Neural cell (in vitro differentiated cells): Measurements from ENCODE around the gene RELCH. TPM values are rescaled to one million over a fixed set of nuclear protein-coding genes. Genes with fewer than 3 reads are reported as not detected.

Source experiments
- H2AFZ ChIP-seq: fragments of 200-600, 300-800 bp; sonication (generic), shearing (Covaris generic); 2 replicates; pipeline ENCODE4 v1.6.0; 2014; ENCODE audit warnings: low read depth, mild to moderate bottlenecking, antibody characterized with exemption, low read length, moderate library complexity
- H3F3A ChIP-seq: fragments of 200-600 bp; shearing (Covaris generic); 2 replicates; pipeline ENCODE4 v1.6.1; 2016; ENCODE audit warnings: mild to moderate bottlenecking, moderate library complexity, mixed read lengths, antibody characterized with exemption, low read length; ENCODE audit not compliant: insufficient read depth, poor library complexity, severe bottlenecking
- H3K27ac ChIP-seq: fragments of 200-600, 300-800 bp; sonication (generic), shearing (Covaris generic); 2 replicates; pipeline ENCODE4 v1.5.1; 2014; ENCODE audit warnings: mild to moderate bottlenecking, low read length, moderate library complexity
- H3K27me3 ChIP-seq: fragments of 300-800, 200-600 bp; sonication (generic), shearing (Covaris generic); 2 replicates; pipeline ENCODE4 v1.6.0; 2014; ENCODE audit warnings: mild to moderate bottlenecking, low read depth, low read length, moderate library complexity; ENCODE audit not compliant: insufficient read depth
- H3K36me3 ChIP-seq: fragments of 300-800, 200-600 bp; sonication (generic), shearing (Covaris generic); 2 replicates; pipeline ENCODE4 v1.5.1; 2014; ENCODE audit warnings: mild to moderate bottlenecking, antibody characterized with exemption, low read length, moderate library complexity; ENCODE audit not compliant: insufficient read depth
- H3K4me2 ChIP-seq: fragments of 300-800, 200-600 bp; sonication (generic), shearing (Covaris generic); 2 replicates; pipeline ENCODE4 v1.6.0; 2014; ENCODE audit warnings: mild to moderate bottlenecking, low read length
- H3K4me3 ChIP-seq: fragments of 300-800, 200-600 bp; sonication (generic), shearing (Covaris generic); 2 replicates; pipeline ENCODE4 v1.5.1; 2014; ENCODE audit warnings: mild to moderate bottlenecking, low read length, moderate library complexity
- H3K79me2 ChIP-seq: fragments of 200-600 bp; shearing (Covaris generic); replicated peaks from 2 replicates; pipeline ENCODE4 v1.6.0; 2014; ENCODE audit warnings: mild to moderate bottlenecking, low read length, moderate library complexity; ENCODE audit not compliant: insufficient read depth
- H3K9ac ChIP-seq: fragments of 300-800, 200-600 bp; sonication (generic), shearing (Covaris generic); 2 replicates; pipeline ENCODE4 v1.6.1; 2016; ENCODE audit warnings: mild to moderate bottlenecking, low read length, mixed read lengths
- H3K9me2 ChIP-seq: fragments of 200-600 bp; shearing (Covaris generic); 2 replicates; pipeline ENCODE4 v1.6.1; 2016; ENCODE audit warnings: mild to moderate bottlenecking, low read length, mixed read lengths; ENCODE audit not compliant: insufficient read depth
- H3K9me3 ChIP-seq: fragments of 200-600, 300-800 bp; sonication (generic), shearing (Covaris generic); 2 replicates; pipeline ENCODE4 v1.6.1; 2016; ENCODE audit warnings: mild to moderate bottlenecking, mixed run types, low read length, moderate library complexity, mixed read lengths
- H4K20me1 ChIP-seq: fragments of 200-600 bp; shearing (Covaris generic); 2 replicates; pipeline ENCODE4 v1.6.1; 2016; ENCODE audit warnings: mild to moderate bottlenecking, mixed run types; ENCODE audit not compliant: insufficient read depth
- EP300 ChIP-seq: fragments of 450-650 bp; conservative IDR thresholded peaks from 2 replicates; pipeline ENCODE4 v1.6.1; 2014; ENCODE audit warnings: antibody characterized with exemption, mild to moderate bottlenecking, moderate library complexity; ENCODE audit not compliant: poor library complexity, severe bottlenecking
- EZH2 ChIP-seq: fragments of 200-600, 300-800 bp; shearing (Covaris generic), sonication (generic); IDR thresholded peaks from 2 replicates; pipeline ENCODE4 v1.6.1; 2014; ENCODE audit warnings: antibody characterized with exemption, low read length, borderline replicate concordance, mild to moderate bottlenecking; ENCODE audit not compliant: insufficient read depth, poor library complexity, severe bottlenecking
- MXI1 ChIP-seq: fragments of 450-650 bp; conservative IDR thresholded peaks from 2 replicates; pipeline ENCODE4 v1.6.1; 2014; ENCODE audit warnings: antibody characterized with exemption, mild to moderate bottlenecking; ENCODE audit not compliant: poor library complexity, severe bottlenecking
- POLR2AphosphoS5 ChIP-seq: IDR thresholded peaks from 2 replicates; pipeline ENCODE4 v1.6.1; 2012
- RAD21 ChIP-seq: fragments of 450-650 bp; conservative IDR thresholded peaks from 2 replicates; pipeline ENCODE4 v1.6.1; 2014; ENCODE audit warnings: antibody characterized with exemption, mild to moderate bottlenecking, moderate library complexity
- SMC3 ChIP-seq: fragments of 450-650 bp; conservative IDR thresholded peaks from 2 replicates; pipeline ENCODE4 v1.6.1; 2014; ENCODE audit warnings: antibody characterized with exemption, mild to moderate bottlenecking, moderate library complexity; ENCODE audit not compliant: poor library complexity
- TAF1 ChIP-seq: IDR thresholded peaks from 2 replicates; pipeline ENCODE4 v1.6.1; 2012; ENCODE audit warnings: low read depth
- polyA plus RNA-seq: library from polyadenylated mRNA; depleted of rRNA; stranded (reverse); fragments of >200 nt; gene quantifications from 2 replicates; pipeline ENCODE4 v1.2.3, GENCODE V29; 2014
- TF ChIP-seq, protein P1 (sequence below): IDR thresholded peaks from 2 replicates; pipeline ENCODE4 v1.6.1; 2012; ENCODE audit warnings: borderline replicate concordance
- TF ChIP-seq, protein P2 (sequence below): fragments of 450-650 bp; IDR thresholded peaks from 2 replicates; pipeline ENCODE4 v1.5.1; 2014; ENCODE audit warnings: antibody characterized with exemption, mild to moderate bottlenecking, moderate library complexity; ENCODE audit not compliant: poor library complexity, severe bottlenecking

The RELCH gene
- polyA plus RNA-seq, 1 donor from 2014 or later = 80.2 TPM

DNA sequence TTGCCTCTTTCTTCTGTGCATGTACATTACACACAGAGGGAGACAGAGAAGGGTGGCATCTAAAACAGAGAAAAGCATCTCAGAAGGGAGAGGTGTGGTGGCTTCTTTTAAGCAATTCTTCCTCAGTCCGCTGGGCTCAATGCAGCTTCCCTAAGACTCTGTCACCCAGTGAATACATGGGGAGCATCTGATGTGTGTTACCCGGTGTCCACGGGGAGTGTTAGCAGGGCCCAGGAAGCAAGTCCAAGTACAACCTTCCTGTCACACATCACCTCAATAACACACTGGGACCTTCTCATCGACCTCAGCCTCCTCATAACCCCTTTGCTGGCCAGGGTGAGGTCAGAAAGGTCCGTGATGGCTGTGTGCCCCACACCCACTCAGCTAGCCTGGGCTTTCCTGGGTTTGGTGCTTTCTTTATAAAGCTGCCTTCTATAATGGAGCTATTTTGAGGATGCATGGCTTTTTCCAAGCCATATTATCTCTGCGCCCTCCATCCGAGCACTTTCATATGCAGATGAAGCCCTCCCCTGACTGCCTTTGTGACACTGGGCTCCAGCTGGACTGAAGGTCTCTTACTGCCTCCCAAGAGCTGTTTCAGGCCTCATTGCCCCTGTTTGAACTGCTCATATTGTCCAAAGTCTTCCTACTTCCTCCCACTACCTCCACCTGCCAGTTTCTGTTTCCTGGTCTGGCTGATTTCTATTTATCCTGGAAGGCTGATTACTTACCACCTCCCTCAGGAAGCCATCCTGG lies 159.5 kb downstream of the RELCH start:
- Histone ChIP-seq H3K9me2 (no peaks in the 10 kb centered on the region), H3K4me2 (no peak overlapping the region), H4K20me1 (no peaks in the 10 kb centered on the region), H3K79me2 (no peaks in the 10 kb centered on the region), H3F3A (no peaks in the 10 kb centered on the region), H3K9ac (no peak overlapping the region), H3K9me3 (no peaks in the 10 kb centered on the region), H3K27ac (no peak overlapping the region), H3K36me3 (no peaks in the 10 kb centered on the region), H3K27me3 (no peaks in the 10 kb centered on the region), H3K4me3 (no peak overlapping the region), H2AFZ (no peak overlapping the region)
- TF ChIP-seq POLR2AphosphoS5 (no peak), SMC3 (no peak), EZH2 (no peak), TAF1 (no peak), MXI1 (no peak), EP300 (no peak), RAD21 (no peak)
- TF ChIP-seq, protein P1, sequence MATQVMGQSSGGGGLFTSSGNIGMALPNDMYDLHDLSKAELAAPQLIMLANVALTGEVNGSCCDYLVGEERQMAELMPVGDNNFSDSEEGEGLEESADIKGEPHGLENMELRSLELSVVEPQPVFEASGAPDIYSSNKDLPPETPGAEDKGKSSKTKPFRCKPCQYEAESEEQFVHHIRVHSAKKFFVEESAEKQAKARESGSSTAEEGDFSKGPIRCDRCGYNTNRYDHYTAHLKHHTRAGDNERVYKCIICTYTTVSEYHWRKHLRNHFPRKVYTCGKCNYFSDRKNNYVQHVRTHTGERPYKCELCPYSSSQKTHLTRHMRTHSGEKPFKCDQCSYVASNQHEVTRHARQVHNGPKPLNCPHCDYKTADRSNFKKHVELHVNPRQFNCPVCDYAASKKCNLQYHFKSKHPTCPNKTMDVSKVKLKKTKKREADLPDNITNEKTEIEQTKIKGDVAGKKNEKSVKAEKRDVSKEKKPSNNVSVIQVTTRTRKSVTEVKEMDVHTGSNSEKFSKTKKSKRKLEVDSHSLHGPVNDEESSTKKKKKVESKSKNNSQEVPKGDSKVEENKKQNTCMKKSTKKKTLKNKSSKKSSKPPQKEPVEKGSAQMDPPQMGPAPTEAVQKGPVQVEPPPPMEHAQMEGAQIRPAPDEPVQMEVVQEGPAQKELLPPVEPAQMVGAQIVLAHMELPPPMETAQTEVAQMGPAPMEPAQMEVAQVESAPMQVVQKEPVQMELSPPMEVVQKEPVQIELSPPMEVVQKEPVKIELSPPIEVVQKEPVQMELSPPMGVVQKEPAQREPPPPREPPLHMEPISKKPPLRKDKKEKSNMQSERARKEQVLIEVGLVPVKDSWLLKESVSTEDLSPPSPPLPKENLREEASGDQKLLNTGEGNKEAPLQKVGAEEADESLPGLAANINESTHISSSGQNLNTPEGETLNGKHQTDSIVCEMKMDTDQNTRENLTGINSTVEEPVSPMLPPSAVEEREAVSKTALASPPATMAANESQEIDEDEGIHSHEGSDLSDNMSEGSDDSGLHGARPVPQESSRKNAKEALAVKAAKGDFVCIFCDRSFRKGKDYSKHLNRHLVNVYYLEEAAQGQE = no peak
- TF ChIP-seq, protein P2, sequence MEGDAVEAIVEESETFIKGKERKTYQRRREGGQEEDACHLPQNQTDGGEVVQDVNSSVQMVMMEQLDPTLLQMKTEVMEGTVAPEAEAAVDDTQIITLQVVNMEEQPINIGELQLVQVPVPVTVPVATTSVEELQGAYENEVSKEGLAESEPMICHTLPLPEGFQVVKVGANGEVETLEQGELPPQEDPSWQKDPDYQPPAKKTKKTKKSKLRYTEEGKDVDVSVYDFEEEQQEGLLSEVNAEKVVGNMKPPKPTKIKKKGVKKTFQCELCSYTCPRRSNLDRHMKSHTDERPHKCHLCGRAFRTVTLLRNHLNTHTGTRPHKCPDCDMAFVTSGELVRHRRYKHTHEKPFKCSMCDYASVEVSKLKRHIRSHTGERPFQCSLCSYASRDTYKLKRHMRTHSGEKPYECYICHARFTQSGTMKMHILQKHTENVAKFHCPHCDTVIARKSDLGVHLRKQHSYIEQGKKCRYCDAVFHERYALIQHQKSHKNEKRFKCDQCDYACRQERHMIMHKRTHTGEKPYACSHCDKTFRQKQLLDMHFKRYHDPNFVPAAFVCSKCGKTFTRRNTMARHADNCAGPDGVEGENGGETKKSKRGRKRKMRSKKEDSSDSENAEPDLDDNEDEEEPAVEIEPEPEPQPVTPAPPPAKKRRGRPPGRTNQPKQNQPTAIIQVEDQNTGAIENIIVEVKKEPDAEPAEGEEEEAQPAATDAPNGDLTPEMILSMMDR = no peak

DNA sequence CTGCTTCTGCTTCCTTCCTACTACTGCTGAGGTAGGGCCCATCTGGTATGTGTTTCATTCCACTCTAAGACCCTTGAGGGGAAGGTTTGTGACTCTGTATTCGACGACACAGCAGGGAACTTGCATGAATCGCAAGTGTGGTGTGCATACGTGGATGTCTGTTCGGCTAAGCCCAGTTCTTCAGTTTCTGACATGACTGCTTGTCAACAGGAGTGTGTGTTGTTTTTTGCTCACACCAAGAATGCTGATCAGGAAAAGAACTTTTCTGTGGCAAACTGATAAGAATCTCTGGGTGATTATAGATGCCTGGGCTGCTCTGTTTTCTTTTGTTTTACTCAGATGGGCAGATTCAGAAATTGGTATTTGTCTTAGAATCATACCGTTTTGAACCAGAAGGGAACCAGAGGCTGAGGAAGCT lies 160.0 kb downstream of the RELCH start:
- no peaks in the 10 kb centered on the region for H3K9me3 ChIP-seq
- no peaks in the 10 kb centered on the region for H3K27me3 ChIP-seq
- H3K36me3 ChIP-seq = no peaks in the 10 kb centered on the region
- no peaks in the 10 kb centered on the region for H3K79me2 ChIP-seq
- no peak overlapping the region for H2AFZ ChIP-seq
- no peaks in the 10 kb centered on the region for H4K20me1 ChIP-seq
- no peak overlapping the region for H3K9ac ChIP-seq
- no peak overlapping the region for H3K4me2 ChIP-seq
- no peak overlapping the region for H3K4me3 ChIP-seq
- H3F3A ChIP-seq = no peaks in the 10 kb centered on the region
- no peaks in the 10 kb centered on the region for H3K9me2 ChIP-seq
- TF ChIP-seq POLR2AphosphoS5 = no peak
- no peak for TF ChIP-seq TAF1
- TF ChIP-seq SMC3 = no peak
- TF ChIP-seq MXI1 = no peak
- TF ChIP-seq RAD21 = no peak
- no peak for TF ChIP-seq EP300
- TF ChIP-seq EZH2 = no peak
- TF ChIP-seq, protein P1 = no peak
- TF ChIP-seq, protein P2 = no peak
- no peak overlapping the region for H3K27ac ChIP-seq
